DMS 273 treated with DMSO at 0.1 percent for 48 hours (cell line): ENCODE results near the gene RCC1.
"Not testable (repeated sequence)": the region's sequence is repeated elsewhere in the genome, so short reads cannot be mapped to it uniquely, and the experiment has no call there.

Experiments
- DNase-seq: peaks from one replicate; lab custom pipeline; 2025; lab: John Stamatoyannopoulos, UW

Gene RCC1

GRCh38 chr1:28510970-28511440, 5.2 kb downstream of the RCC1 start:
- peak; percentile 88 for DNase-seq

- peak; percentile 58 for DNase-seq
Measured at GRCh38 chr1:28512058-28512611, 6.3 kb downstream of the RCC1 start.

- DNase-seq = peak; percentile 60
Measured at GRCh38 chr1:28514445-28514933, 8.6 kb downstream of the RCC1 start.

- peak; percentile 24 for DNase-seq
Measured at GRCh38 chr1:28516518-28516956, 10.7 kb downstream of the RCC1 start.

- peak; percentile 63 for DNase-seq
Measured at GRCh38 chr1:28517649-28517999, 11.8 kb downstream of the RCC1 start.

GRCh38 chr1:28518000-28518744, 12.3 kb downstream of the RCC1 start:
- peak; percentile 69 for DNase-seq

- DNase-seq = no peak
Measured at GRCh38 chr1:28518745-28519341, 13.0 kb downstream of the RCC1 start.

GRCh38 chr1:28519946-28520725, 14.3 kb downstream of the RCC1 start:
- no peak for DNase-seq

GRCh38 chr1:28520796-28521195, 15.0 kb downstream of the RCC1 start:
- not testable (repeated sequence) for DNase-seq

GRCh38 chr1:28521502-28522164, 15.8 kb downstream of the RCC1 start:
- no peak for DNase-seq

- DNase-seq = not testable (repeated sequence)
Measured at GRCh38 chr1:28522537-28522936, 16.7 kb downstream of the RCC1 start.

- DNase-seq = not testable (repeated sequence)
Measured at GRCh38 chr1:28525002-28525642, 19.3 kb downstream of the RCC1 start.

- no peak for DNase-seq
Measured at GRCh38 chr1:28526886-28527285, 21.0 kb downstream of the RCC1 start.

GRCh38 chr1:28530456-28530855, 24.6 kb downstream of the RCC1 start:
- no peak for DNase-seq

GRCh38 chr1:28534671-28535070, 28.8 kb downstream of the RCC1 start:
- DNase-seq = no peak

- no peak for DNase-seq
Measured at GRCh38 chr1:28535180-28535579, 29.3 kb downstream of the RCC1 start.

- no peak for DNase-seq
Measured at GRCh38 chr1:28537457-28538199, 31.8 kb downstream of the RCC1 start.

GRCh38 chr1:28538286-28538685, 32.4 kb downstream of the RCC1 start:
- DNase-seq = no peak

GRCh38 chr1:28540651-28541050, 34.8 kb downstream of the RCC1 start:
- no peak for DNase-seq

- not testable (repeated sequence) for DNase-seq
Measured at GRCh38 chr1:28541414-28542015, 35.7 kb downstream of the RCC1 start.
